ENCODE data around the gene NFE2L2.

DNA sequence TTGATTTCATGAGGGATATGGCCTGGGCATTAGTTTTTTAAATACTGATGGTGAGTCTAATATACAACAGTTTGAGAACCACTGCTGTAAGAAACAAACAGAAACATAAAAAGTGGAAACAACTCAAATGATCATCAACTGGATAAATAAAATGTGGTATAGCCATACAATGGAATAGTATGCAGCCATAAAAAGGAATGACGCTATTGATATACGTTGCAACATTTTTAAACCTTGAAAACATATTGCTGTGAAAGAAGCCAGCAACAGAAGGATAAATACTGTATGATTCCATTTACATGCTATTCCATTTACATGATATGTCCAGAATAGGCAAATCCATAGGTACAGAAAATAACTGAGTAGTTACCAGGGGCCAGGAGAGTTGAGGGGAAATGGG lies 6.5 kb downstream of the NFE2L2 start:
- TF ChIP-seq EZH2 (IDR thresholded peaks at IDR 0.05) (no peak), POLR2AphosphoS5 (IDR thresholded peaks at IDR 0.05; ENCODE audit: borderline replicate concordance, low read depth, low read length) (no peak), FOXP2 (optimal IDR thresholded peaks at IDR 0.05; ENCODE audit: control extremely low read depth, extremely low read length, insufficient read depth) (no peak)

All from SK-N-MC (cell line).